Stimulated activated CD4-positive, alpha-beta T cell treated with anti-CD3 and anti-CD28 coated beads, Interleukin-1b, Interleukin-23, amount 100 ng/mL, for 4 hours (primary cell): ENCODE measurements around the gene MT3.
"Not testable (repeated sequence)": the region's sequence is repeated elsewhere in the genome, so short reads cannot be mapped to it uniquely, and the experiment has no call there.

ENCODE experiments used
- DNase-seq, 2 donors: peaks; one replicate each; pipeline ENCODE4 v3.0.0-alpha.2; 2020; ENCODE audit warnings: low read depth in 2 of 2

Gene MT3

DNA sequence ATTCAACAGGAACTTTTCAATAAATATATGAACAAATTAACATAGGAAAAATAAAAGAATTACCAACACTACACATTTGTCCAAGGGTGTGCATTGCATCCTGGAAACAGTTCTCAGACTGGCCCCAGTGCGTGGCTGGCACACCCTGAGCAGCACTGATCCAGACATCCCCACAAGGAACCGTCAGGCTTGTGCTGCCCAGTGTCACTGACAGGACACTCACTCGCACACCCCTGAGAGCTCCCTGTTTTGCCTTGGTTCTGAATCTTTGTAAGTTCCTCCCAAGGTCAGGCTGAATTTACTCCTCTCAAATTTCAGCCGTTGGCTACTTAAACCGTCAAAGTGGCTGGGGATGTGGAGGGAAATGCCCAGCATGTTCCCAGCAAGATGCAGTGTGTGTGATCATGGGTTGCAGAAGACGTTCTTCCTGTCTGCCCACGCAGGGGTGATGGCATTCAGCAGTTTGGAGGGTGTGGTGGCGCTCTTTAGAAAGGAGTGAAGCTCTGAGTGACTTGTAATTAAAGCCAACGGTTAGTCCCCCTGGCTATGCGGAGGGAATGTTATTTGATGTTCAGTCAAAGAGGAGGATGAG, 20.8 kb downstream of the MT3 start:
- DNase-seq, result peak; percentile 60 to 66

DNA sequence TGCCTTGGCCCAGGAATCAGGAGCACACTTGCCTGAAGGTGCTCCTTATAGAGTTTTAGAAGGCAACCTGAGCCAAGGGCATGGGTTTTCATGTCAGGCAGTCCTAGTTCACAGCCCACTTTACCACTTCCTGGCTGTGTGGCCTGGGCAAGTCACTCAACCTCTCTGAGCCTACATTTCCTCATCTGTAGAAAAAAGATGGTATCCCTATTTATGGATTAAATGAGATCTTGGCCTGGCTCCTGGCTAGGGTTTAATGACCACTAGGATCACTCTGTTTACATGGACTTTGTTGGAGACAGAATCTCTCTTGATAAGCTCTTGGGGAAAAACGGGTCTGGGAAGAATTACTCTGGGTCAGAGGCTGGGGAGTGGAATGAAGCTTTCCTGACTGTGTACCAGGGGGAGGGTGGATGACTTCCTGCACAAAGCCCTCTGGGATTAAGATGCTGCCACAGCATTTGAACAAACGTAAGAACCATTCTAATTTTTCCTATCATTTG, 21.3 kb downstream of the MT3 start:
- no peak for DNase-seq

- no peak for DNase-seq
Observed at GRCh38 chr16:56611281-56611833, 22.0 kb downstream of the MT3 start.

DNA sequence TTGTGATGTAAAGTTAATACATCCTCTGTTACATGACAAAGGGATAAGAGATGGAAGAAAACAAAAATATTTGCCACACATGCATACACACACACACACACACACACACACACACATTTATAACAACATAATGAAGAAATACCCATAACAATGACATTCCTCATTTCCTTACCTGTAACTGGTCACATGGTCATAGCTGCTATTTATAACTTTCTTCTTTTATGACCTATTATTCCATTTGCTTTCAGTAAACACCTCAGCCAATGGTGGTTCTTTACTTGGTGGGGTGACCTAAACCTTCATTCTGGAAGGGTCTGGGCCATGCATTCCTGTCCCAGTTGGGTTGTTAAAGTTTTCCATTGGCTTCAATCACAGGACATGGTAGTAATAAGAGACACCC, 24.4 kb downstream of the MT3 start:
- no peak for DNase-seq

- no peak for DNase-seq
Observed at GRCh38 chr16:56614549-56614991, 25.2 kb downstream of the MT3 start.

DNA sequence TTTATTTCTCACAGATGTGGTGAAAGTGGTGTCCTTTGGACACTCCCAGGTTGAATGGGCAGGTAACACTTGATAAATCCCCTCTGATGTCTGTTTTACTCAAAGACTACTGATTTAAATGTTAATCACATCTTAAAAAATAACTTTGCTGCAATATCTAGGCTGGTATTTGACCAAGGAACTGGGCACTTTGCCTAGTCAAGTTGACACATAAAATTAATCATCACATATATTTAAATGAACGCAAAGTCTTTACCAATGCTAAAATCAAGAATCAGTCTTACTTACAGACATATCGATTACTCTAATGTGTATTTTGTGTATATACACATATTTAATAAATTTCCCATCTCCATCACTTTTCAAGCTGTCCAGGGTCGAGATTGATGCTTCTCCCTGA, 26.0 kb downstream of the MT3 start:
- no peak for DNase-seq

DNA sequence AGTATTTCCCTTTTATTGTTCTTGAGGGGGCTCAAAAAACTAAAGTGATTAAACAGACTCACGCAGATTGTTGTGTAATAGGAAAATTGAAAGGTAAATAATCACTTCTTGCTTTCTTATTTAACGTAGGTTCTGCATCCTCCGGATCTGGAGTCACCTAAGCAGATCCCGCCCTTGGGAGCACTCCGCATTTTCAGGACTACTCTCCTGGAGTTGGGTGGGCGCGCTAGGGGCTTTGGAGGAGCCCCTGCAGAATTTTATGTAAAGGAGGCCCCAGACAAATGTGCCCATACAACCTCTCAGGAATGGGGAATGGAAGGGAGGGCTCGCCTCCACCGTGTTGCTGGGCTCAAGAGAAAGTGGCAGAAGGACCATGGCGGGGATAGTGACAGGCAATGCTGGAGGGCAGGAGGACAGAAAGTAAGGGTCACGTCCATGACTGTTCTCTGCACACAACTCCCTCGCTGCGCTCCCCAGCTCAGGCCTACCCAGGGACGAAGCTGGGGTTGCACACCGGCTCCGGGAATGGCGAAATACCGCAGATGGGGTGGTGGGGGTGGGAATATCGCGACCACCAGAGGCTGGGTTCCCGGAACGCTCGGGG, 27.4 kb downstream of the MT3 start:
- no peak for DNase-seq

DNA sequence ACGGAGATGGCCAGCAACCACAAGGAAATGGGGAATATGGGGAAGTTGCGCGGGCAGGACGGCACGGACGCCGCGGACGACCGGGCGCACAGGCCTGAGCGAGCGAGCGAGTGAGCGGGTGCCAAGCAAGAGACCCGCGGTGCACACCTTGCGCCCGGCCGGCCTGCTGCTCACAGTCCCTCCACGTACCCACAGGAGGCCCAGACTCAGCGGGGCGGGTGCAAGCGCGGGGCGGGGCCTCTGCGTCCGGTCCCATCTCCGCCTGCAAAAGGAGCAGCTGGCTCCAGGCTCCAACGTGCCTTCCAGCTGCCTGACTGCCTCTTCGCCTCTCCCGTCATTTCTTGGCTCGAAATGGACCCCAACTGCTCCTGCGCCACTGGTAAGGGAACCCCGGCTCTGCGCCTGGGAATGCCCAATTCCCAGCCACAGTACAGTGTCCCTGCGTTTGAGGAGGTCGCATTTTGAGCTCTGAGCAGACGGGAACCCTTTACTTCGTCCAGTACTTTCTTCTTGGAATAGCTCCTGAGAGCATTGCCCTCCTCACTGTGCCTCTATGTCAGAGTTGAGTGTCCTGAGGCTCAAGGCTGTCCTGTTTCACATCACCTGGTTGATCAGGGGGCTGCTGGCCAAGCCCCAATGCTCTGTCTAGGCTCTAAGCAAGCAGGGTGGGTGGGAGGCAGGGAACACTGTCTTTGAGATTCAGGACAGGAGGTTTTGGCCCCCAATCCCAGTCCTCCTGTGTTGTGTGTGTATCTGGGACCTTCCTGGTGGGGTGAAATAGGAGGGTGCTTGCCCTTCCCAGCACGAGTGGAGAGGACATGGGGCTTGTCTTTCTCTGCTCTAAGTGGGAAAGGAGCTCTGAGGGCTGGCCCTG, 28.1 kb downstream of the MT3 start:
- peak in 1 of 2 donors; percentile 56 for DNase-seq

- no peak for DNase-seq
Observed at GRCh38 chr16:56618138-56618537, 28.8 kb downstream of the MT3 start.

GRCh38 chr16:56620339-56620897, 31.1 kb downstream of the MT3 start:
- DNase-seq, result no peak

- not testable (repeated sequence) for DNase-seq
Observed at GRCh38 chr16:56621665-56622445, 32.5 kb downstream of the MT3 start.

GRCh38 chr16:56623184-56623583, 33.9 kb downstream of the MT3 start:
- DNase-seq, result not testable (repeated sequence)

DNA sequence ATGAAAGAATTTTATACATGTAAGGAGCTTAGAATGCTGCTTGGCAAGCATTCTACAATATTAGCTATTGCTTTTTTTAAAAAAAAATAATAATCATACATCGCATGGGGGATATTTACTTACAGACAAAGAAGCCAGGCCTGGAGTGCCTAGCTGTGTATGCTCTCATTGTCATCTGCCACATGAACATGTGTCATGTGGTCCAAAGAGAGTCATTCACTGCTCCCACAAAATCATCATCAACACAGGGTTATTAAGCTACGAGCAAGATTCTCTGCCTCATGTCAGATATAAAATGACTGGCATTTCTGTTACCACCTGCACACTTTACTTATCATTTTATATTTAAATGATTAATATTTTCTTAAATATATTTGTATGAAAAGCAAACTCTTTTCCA, 34.3 kb downstream of the MT3 start:
- no peak for DNase-seq

DNA sequence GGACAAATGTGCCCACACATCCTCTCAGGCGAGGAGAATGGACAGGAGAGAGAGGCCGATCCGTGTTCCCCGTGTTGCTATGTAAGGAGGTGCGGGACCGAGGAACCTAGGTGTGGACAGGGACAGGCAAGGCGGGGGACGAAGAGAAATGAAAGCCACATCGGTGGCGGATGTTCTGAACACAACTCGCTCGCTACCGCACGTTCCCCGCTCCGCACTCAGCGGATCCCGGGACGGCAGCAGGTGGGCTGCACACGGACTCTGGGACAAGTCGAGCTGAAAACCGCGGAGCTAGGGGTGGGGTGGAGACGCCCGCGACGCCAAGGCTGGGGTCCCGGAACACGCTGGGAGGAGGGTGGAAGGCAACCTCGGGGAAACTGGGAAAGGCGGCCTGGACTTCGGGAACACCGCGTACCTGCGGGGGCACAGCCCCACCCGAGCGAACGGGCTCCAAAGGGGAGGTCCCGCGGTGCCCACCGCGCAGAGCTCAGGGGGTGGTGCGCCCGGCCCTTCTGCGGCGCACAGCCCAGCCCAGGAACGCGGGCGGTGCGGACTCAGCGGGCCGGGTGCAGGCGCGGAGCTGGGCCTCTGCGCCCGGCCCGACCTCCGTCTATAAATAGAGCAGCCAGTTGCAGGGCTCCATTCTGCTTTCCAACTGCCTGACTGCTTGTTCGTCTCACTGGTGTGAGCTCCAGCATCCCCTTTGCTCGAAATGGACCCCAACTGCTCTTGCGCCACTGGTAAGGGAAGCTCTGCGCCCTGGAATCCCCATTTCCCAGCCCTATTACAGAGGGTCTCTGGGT, 36.0 kb downstream of the MT3 start, which contains the start of gene MT1E:
Gene MT1E, plus strand, starts transcription at position 642 of the 803 bp plus-strand sequence. Its CDS starts 71 bp downstream, at position 713.
- peak in 1 of 2 donors; percentile 58 for DNase-seq

DNA sequence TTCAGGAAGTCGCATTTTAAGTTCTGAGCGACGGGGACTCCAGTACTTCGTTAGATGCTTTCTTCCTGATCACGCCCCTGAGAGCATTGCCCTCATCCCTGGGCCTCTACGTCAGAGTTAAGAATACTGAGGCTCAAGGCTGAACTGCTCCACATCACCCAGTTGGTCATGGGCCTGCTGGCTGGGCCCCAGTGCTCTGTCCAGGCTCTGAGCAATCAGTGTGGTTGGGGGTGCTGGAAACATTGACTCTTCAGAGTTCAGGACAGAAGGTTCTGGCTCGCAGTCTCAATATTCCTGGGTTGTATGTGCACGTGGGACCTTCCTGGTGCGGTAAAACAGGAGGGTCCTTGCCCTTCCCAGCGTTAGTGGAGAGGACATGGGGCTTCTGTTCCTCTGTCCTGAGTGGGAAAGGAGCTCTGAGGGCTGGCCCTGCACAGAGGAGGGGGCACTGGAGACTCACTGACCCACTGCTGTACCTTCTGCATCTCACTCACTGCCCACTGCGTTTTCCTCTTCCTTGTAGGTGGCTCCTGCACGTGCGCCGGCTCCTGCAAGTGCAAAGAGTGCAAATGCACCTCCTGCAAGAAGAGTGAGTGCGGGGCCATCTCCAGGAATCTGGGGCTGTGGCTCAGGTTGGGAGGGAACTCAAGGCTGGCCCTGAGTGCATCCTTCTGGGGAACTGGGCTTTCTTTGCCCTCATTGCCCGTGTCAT, 36.8 kb downstream of the MT3 start:
- DNase-seq, result no peak

GRCh38 chr16:56626685-56627084, 37.4 kb downstream of the MT3 start:
- DNase-seq, result no peak

GRCh38 chr16:56628486-56629350, 39.4 kb downstream of the MT3 start:
- DNase-seq, result no peak

- DNase-seq, result no peak
Observed at GRCh38 chr16:56629531-56629930, 40.2 kb downstream of the MT3 start.

- no peak for DNase-seq
Observed at GRCh38 chr16:56630134-56630533, 40.8 kb downstream of the MT3 start.
